GM19328 (cell line): ENCODE results near the gene KLHDC7A.
"Not testable (repeated sequence)": the region's sequence is repeated elsewhere in the genome, so short reads cannot be mapped to it uniquely, and the experiment has no call there.

ENCODE experiments used
- ATAC-seq: cut with Tn5 transposase; IDR thresholded peaks from one replicate; pipeline ENCODE4 v1.9.1; 2021; ENCODE audit warnings: mild to moderate bottlenecking, moderate library complexity; ENCODE audit not compliant: unreplicated experiment

KLHDC7A gene

DNA sequence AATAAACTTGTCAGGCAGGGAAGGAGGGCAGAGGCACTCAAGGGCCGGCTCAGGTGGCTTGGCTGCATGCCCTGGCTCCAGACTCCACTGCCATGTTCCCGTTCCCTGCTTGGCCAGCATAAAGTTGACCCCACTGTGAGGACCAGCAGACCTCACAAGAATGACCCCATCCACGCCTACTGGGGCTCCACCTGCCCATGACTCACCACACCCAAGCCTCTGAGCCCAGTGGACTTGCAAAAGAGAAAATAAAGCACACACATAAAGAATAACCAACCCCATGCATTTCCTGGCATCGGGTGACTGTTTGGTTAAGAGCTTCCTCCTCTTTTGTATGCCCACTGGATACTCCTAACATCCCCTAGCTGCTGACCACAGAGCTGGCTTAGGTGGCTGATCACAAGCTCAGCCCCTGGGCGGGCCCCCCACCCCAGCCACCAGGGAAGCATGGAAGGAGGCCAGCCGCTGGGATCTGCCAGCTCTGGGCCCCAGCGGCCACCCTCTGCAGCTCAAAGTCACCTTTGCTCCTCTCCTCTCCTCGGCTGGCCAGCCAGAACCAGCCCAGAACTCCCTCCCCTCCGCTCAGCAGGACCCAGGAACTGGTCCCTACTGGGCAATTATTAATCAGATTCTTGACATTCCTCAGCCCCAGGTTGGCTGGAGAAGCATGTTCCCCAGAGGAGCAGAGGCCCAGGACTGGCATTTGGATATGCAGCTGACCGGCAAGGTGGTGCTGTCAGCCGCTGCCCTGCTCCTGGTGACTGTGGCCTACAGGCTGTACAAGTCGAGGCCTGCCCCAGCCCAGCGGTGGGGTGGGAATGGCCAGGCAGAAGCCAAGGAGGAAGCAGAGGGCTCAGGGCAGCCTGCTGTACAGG lies at the start of gene KLHDC7A:
KLHDC7A (plus strand) TSS at position 616 of the 875 bp plus-strand sequence; CDS start at position 668, 52 bp downstream.
- ATAC-seq = no peak

DNA sequence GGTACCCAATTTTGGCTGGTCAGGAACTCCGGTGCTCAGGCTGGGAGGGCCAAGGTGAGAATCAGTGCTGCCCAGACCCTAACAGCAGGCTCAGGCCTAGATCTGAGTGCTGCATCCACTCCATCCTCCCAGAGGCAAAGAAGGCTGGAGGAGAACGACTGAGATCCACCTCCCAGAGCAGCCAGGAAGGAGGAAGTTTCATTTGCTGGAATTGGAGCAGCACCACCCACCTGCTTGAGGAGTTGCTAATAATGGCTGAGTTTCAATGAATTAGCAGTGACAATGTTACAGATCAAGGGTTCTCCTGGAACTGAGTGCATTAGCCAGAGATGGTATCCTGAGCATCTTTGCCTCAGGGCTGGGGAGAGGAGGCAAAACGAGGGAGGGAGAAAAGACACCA lies 46.7 kb upstream of the KLHDC7A start:
- ATAC-seq = no peak

DNA sequence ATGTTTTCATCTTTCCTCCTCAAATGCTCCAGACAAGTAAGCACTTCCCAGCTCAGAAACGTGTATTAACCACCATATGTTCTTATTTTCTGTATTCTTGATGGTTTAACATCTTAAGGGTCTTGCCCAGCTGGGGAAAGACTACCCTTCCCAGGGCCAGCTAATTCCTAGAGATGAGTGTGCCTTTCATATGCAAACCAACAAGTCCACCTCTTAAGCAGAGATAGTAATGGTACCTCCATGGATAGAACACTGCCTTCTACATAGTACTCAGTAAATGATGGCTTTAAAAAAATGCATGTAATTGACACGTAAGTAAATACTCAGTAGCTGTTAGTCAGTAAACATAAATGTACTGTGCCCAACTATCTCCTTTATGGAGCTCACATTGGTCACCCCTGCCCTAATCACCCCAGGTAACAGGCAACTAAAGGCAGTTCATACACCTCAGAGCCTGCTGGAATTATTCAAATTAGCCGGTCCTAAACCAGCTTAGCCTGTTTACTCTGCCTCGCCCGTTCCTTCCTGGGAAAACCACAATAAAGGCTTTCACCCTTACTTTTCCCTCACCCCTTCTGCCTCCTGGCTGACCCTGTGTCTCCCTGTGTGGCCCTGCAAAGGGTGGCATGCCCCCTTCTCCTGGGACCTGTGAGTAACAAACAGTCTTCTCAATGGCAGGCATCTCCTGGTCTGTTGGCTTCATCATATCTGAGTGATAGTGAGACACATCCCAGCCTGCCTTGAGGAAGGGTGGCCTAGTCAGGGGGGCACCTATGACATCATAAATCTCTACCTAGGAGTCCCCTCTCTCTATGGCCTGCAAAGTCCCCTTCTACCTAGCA lies 40.1 kb upstream of the KLHDC7A start:
- ATAC-seq = no peak

DNA sequence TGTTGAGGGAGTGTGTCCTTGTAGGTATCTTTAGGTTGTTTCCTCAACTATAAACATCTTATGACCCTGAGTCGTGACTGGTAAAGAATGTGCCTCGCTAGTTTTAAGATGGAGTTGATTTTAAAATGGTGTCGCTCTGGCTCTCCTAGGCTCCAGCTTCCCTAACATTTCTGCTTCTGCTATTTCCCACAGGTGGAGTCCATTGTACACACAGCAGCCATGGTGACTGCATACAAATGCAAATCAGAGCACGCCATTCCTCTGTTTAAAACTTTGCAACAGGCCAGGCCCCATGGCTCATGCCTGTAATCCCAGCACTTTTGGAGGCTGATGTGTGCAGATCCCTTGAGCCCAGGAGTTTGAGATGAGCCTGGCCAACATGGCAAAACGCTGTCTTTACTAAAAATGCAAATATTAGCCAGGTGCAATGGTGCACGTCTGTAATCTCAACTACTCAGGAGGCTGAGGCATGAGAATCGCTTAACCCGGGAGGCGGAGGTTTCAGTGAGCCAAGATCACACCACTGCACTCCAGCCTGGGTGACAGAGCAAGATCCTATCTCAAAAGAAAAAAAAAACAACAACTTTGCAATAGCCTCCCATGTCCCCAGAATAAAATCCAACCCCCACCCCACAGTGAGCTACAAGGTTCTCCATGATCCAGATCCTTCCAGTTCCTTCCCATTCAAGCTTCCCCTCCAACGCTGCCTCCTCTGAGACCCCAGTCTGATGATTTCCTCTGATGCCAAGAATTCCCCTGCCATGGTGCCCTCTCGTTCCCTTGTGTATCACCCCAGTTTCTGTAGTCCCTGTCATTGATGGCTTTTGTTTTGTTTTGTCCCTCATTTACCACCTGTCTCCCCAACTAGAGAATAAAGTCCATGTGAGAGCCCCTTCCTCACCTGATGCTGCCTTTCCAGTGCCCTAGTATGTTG lies 36.9 kb upstream of the KLHDC7A start:
- ATAC-seq = no peak

DNA sequence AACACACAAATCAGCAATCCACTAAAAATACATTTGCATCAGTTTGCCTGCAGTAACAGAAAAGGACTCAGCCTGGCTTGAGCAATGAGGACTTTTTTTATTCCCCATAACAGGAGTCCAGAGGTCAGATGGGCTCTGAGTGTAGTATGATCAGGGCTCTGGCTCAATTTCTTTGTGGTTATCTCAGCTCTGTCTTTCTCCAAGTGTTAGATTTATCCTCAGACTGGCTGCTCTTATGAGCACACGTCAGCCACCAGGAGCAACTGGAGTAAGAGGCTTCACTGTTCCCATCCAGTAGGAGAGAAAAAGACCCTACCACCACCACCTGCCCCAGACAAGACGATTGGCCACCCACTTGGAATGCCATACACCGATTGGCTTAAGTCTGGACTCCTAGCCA lies 36.2 kb upstream of the KLHDC7A start:
- ATAC-seq = no peak

DNA sequence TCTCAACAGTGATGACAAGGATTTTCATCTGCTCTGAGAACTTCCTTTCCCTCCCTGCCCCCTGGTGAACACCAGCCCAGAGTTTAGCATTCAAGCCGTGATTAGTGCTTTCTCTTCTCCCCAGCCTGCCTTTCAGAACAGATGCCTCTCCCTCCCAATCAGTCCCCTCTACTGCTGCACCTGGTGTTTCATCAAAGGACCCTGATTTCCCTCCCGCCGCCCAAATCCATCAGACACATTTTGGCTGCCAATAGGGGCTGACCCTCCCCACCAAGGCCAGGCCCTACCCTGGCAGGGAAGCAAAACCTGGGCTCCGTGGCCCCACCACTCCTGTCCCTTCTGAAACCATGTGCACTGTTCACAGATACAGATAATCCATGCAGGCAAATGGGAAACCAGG lies 34.0 kb upstream of the KLHDC7A start:
- ATAC-seq = no peak

DNA sequence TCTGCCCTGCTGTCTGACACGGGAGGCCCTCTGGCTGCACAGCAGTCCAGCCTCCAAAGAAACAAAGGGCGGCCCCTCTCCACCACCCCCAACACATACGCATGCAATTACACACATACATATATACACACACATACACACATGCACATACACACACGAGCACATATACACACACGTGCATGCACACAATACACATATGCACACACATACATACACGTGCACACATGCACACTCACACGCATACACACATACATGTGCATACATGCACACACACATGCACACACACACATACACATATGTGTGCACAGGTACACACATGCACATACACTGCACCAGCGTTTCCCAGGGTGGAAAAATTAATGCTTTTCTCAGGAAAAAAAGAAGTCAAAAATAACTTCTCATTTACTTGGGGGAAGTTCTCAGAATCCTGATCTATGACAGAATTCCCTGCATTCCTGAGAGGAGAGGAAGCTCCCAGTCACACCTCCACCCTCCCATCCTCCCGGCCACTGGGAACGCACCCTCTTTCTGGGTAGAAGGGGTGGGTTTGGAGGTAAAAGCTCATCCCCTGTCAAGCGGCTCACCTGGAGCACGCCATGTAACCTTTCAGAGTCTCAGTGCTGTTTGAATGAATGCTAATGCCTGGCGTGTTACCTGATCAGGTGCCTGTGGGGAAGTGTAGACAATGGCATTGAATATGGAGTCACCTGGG lies 33.1 kb upstream of the KLHDC7A start:
- ATAC-seq = no peak

DNA sequence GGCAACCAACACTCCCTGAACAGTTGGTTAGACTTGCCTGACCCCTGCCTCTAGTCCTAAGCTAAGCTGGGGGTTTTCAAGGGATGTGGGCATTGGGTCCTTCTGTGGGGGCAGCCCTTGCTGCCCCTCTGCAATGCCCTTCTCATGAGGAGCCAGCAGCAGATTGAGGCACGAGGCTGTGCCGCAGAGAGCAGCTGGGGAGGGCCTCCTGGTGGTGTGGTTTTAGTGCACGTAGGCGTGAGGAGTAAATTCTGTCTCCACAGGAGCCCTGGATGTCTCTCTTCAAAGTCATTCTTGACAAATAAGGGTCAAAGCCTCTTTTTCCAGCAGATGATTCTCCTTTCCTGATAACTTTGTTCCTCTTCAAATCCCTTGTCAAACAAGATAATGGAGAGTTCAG lies 31.8 kb upstream of the KLHDC7A start:
- ATAC-seq = no peak

DNA sequence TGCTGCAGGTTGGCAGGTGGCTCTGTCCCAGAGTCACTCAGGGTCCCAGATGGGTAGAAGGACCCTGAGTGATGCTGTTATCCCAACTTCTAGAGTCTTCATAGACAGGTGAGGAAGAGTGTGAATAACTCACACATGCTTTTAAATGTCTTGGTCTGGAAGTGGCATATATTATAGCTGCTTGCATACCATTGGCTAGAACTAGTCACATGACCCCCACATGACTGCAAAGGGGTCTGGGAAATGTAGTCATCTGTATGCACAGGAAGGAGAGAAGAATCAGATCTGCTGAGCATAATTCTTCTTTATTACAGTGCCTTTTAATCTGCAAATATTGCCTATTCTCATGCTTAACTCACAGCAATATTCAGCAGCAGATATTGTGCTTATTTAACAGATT lies 28.2 kb upstream of the KLHDC7A start:
- no peak for ATAC-seq

DNA sequence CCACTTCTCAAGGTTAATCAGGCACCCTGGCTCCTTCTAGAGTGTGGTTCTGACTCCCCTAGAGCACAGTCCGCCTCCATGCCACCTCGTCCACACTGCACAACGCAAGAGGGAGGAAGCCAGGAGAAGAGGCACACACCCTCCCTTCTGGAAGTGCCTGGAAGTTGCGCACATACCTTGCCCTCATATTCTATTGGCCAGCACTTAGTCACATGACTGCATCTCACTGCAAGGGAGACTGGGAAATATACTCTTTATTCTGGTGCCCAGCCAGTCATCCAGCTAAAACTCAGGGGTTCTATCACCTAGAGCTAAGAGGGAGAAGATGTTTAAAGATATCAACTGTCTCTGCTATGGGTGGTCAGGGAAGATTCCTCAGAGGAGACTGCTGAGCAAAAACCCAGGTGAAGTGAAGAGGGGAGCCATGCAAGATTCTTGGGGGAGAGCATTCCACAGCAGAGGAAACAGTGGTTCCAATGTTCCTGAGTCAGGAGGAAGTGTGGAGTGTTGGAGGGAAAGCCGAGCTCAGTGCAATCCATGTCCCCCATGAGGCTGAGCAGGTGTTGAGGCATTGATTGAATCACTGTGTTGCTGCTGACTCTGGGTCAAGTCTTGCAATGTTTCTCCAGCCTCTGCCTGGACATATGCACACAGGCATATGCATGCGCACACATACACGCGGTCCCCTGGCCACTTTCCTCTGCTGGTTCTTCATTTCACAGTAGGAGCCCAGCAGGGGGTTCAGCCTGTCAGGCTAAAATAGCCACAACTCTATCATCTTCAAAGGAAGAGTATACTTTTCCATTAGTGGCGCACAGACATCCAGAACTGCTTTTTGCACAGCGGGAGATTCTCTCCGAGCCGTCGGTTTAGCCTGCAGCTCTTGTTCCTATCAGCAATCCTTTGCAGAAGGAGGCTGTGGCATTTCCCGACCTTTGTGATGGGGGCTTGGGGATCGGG lies 22.3 kb upstream of the KLHDC7A start:
- no peak for ATAC-seq

DNA sequence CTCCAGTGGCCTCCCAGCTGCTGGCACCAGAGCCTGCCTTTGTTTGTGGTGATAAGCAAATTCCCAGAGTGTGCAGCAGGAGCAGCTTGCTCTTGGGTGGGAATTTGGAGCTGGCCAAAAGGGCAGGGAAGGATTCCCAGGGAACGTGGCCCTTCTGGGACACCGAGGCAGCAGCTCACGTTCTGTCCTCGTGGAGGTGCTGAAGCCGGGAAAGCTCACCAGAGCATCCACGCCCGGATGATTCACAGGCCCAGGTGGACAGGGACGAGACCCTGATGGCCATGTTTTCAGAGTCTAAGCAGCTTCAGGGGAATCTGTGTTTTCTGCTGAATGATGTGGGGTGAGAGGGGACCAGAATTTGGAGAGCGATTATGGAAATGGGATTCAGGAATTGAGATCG lies 19.1 kb upstream of the KLHDC7A start:
- ATAC-seq = no peak

DNA sequence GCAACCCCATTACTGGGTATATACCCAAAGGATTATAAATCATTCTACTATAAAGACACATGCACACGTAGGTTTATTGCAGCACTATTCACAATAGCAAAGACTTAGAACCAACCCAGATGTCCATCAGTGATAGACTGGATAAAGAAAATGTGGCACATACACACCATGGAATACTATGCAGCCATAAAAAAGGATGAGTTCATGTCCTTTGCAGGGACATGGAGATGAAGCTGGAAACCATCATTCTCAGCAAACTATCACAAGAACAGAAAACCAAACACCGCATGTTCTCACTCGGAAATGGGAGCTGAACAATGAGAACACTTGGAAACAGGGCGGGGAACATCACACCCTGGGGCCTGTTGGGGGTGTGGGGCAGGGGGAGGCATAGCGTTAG lies 18.2 kb upstream of the KLHDC7A start:
- not testable (repeated sequence) for ATAC-seq

DNA sequence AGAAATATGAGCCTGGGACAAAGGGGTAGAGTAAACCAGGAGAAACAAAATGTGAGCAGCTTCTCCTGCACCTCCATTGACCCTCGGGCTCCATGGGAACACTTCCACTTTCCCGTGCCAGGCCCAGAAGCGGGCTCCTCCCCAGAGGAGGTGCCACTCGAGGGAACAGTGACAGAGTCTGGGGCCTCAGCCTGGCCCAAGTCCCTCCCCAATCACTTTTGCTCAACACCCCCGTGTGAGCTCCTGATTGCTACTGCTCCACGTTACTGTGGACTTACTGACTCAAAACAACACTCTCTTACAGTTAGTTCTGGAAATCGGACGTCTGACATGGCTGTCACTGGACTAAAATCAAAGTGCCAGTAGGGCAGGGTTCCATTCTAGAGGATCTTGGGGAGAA lies 17.7 kb upstream of the KLHDC7A start:
- ATAC-seq = no peak

DNA sequence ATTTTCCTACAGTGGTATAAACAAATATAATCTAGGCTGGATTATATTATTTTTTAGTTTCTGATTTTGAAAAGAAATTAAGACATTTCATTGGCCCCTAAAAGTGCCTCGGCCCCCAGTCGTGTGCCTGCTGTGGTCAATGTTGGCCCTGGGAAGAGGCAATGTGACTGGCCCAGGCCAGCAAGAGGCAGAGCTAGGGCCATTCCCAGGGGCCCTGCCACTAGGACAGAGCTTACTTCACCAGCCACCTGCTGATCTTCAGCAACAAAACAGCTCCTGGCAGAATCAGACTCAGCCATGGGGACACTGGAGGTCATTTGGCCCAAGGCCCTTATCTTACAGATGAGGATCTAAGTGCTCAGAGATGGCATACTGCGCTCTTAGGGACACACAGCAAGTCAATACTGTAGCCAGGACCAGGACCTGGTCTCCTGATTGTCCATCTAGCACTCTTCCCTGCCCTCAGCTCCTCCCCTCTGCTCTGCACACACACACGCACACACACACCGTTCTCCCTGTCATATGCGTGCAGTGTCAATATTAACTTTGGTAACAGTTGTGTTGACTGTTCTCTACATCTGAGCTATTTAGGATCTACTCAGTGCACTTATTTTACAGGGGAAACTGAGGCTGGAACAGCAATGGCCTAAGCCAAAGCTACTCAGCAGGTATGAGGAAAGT lies 16.6 kb upstream of the KLHDC7A start:
- ATAC-seq = no peak

DNA sequence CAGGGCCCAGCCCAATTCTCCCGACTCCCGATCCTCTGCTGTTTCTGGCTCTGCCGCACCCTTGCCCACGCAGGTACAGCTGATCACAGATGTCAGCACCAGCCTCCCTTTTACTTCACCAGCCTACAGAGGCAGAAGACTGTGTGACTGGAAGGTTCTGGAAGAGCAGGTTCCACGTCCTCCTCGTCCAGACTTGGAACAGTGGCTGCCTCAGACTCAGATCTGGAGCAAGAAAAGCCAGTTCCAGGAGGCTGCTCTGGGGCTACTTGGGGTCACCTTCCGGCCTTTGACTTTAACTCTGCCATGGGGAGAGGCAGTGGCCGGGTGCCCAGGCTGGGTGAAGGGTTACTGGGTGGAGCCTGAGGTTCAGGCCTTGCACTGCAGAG lies 16.1 kb upstream of the KLHDC7A start:
- no peak for ATAC-seq

DNA sequence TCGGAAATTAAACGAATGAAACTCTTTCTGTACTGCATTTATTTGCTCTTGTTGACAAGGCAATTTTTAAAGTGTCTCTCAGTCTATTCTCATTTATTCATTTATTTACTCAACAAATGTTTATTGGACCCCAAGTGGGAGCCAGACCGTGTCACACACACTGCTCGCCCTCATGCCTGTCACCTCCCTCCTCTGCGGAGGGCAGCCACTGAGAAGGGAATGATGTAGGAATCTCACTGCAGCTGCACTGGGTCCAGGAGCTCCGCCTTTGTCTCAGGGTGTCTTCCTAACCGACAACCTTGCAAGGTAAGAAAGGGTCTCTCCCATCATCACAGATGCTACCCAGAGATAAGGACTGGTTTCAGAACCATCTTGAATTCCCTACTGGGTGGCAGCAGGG lies 14.1 kb upstream of the KLHDC7A start:
- no peak for ATAC-seq

DNA sequence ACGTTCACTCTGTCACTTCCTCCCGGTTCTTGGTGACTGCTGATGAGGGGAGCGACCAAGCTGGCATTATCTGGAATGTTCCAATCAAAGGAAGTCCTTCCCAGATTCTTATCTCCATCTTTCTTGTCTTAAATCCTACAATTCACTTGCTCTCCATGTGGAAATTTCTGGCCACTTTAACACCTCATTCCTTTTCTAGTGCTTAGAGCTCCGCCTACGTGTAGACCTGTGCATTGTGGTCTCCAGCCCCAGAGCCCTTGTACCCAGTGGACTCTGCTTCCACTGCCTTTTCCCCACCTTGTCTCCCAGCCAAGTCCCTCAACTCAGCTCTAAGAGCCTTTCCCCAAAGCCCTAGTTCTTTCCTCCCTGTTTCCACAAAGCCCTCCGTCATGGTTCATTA lies 12.2 kb upstream of the KLHDC7A start:
- no peak for ATAC-seq

DNA sequence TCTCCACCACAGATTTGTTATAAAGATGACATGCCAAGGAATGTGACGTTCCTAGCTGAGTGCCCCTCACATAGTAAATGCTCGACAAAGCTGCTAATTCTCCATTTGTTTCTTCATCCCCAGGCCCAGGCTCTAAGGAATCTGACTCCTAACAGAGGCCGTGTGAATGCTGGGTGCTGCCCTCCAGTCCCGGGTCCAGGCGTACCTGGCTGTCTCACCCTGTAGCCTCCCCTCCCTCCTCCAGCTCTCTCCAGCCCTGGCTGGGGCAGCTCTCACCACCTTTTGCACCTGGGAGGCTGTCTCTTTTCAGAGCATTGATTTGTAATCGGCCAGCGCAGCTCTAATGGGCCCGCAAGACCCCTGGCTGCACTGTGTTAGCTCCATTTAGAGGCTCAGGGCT lies 11.2 kb upstream of the KLHDC7A start:
- no peak for ATAC-seq
